HepG2 (cell line): Measurements from ENCODE around the gene ACAP3. TPM values are rescaled to one million over a fixed set of nuclear protein-coding genes. Genes with fewer than 3 reads are reported as not detected.

Experiments
- ATAC-seq: fragments of 200-7000 bp; cut with Tn5 transposase; 3 replicates; pipeline ENCODE4 v1.9.1; 2020; ENCODE audit warnings: mild to moderate bottlenecking, moderate library complexity
- BruUV-seq: library from RNA; stranded (reverse); fragments of 400-500 nt; replicated peaks from 2 replicates; lab custom pipeline; 2021; lab: Mats Ljungman, UMichigan
- CTCF ChIA-PET: fragments of 300-600 bp; formaldehyde crosslinking; extraction: SDS; loops from one replicate; lab custom pipeline; 2021; ENCODE audit warnings: low total read pairs, inconsistent platforms, low intra/inter-chr PET ratio; lab: Yijun Ruan, JAX
- POLR2A ChIA-PET: fragments of 350-600 bp; sonication (Branson Sonifier 250); formaldehyde crosslinking; loops from one replicate; lab custom pipeline; 2020; ENCODE audit warnings: antibody characterized with exemption, inconsistent platforms; lab: Yijun Ruan, JAX
- DNase-seq: peaks from one replicate; pipeline ENCODE4 v3.0.0-alpha.2; 2015; ENCODE audit warnings: low spot score
- FAIRE-seq: peaks from 3 replicates; lab custom pipeline; 2011; peaks lifted over from hg19 to GRCh38; lab: Jason Lieb, UNC
- H2AFZ ChIP-seq: one replicate; pipeline ENCODE4 v1.6.1; 2011; ENCODE audit warnings: low read length, inconsistent platforms
- H3K27ac ChIP-seq: fragments of 300-600 bp; 3 replicates; pipeline ENCODE4 v1.8.0; 2011; ENCODE audit warnings: mixed run types, mild to moderate bottlenecking, mixed read lengths, low read length, inconsistent platforms; ENCODE audit not compliant: insufficient read depth; ENCODE audit errors: extremely low read length
- H3K27me3 ChIP-seq, 2 experiments: fragments of 200-600 bp in 1 of 2; 2 replicates in 1 of 2; 3 replicates in 1 of 2; pipeline versions ENCODE4 v1.6.0 to v1.8.0; 2011; ENCODE audit warnings: low read length in 2 of 2, mild to moderate bottlenecking in 2 of 2, moderate library complexity in 2 of 2, inconsistent platforms in 1 of 2; ENCODE audit not compliant: insufficient read depth in 2 of 2, control insufficient read depth in 1 of 2
- H3K36me3 ChIP-seq, 2 experiments: fragments of 200-600 bp in 1 of 2; replicated peaks in 1 of 2; 2 replicates in 1 of 2; 3 replicates in 1 of 2; pipeline versions ENCODE4 v1.5.1 to v1.8.0; 2011; ENCODE audit warnings: low read length in 2 of 2, inconsistent platforms in 1 of 2; ENCODE audit not compliant: insufficient read depth in 2 of 2, control insufficient read depth in 1 of 2
- H3K4me1 ChIP-seq: 2 replicates; pipeline ENCODE4 v1.5.1; 2012; ENCODE audit warnings: low read length, inconsistent platforms; ENCODE audit not compliant: insufficient read depth
- H3K4me2 ChIP-seq: 2 replicates; pipeline ENCODE4 v1.6.0; 2011; ENCODE audit warnings: low read depth, low read length, inconsistent platforms
- H3K4me3 ChIP-seq, 3 experiments: fragments of 200-600 bp in 1 of 3; sonication (generic), shearing (Covaris generic) in 1 of 3; replicated peaks in 1 of 3; 2 replicates each; pipeline ENCODE4 v1.5.1; 2011 to 2016; ENCODE audit warnings: low read length in 3 of 3, inconsistent platforms in 2 of 3, low read depth in 2 of 3, mild to moderate bottlenecking in 2 of 3, control low read depth in 1 of 3, mixed read lengths in 1 of 3; ENCODE audit not compliant: insufficient read depth in 1 of 3
- H3K79me2 ChIP-seq: one replicate; pipeline ENCODE4 v1.6.1; 2011; ENCODE audit warnings: low read length, inconsistent platforms; ENCODE audit not compliant: insufficient read depth
- H3K9ac ChIP-seq: 2 replicates; pipeline ENCODE4 v1.6.0; 2011; ENCODE audit warnings: mild to moderate bottlenecking, low read depth, low read length, inconsistent platforms; ENCODE audit not compliant: insufficient read depth
- H3K9me3 ChIP-seq: 2 replicates; pipeline ENCODE4 v1.5.1; 2012; ENCODE audit warnings: mild to moderate bottlenecking, low read length
- H4K20me1 ChIP-seq: 2 replicates; pipeline ENCODE4 v1.6.0; 2011; ENCODE audit warnings: inconsistent platforms, mild to moderate bottlenecking, low read length, moderate library complexity; ENCODE audit not compliant: insufficient read depth
- AGO2 ChIP-seq: fragments of 200-400 bp; formaldehyde crosslinking; optimal IDR thresholded peaks from 2 replicates; pipeline ENCODE3; 2017; ENCODE audit warnings: mild to moderate bottlenecking, low read depth, low read length, moderate library complexity
- AKNA ChIP-seq: sonication (generic); formaldehyde crosslinking; IDR thresholded peaks from 2 replicates; pipeline ENCODE4 v1.4.0; 2020; ENCODE audit warnings: missing genetic modification reagents, borderline replicate concordance
- HNRNPLL ChIP-seq: fragments of 200-400 bp; formaldehyde crosslinking; IDR thresholded peaks from 2 replicates; pipeline ENCODE4 v1.6.1; 2017; ENCODE audit warnings: mild to moderate bottlenecking, low read depth, low read length; ENCODE audit not compliant: poor library complexity, severe bottlenecking
- RBFOX2 ChIP-seq: fragments of 200-400 bp; formaldehyde crosslinking; IDR thresholded peaks from 2 replicates; pipeline ENCODE4 v1.6.1; 2017; ENCODE audit warnings: low read depth, mild to moderate bottlenecking, low read length
- TOE1 ChIP-seq: sonication (generic); formaldehyde crosslinking; IDR thresholded peaks from 2 replicates; pipeline ENCODE4 v1.4.0; 2020; ENCODE audit warnings: mild to moderate bottlenecking, missing genetic modification reagents
- ZEB1 ChIP-seq: IDR thresholded peaks from 2 replicates; pipeline ENCODE4 v1.6.1; 2012; ENCODE audit warnings: mild to moderate bottlenecking, low read depth, inconsistent platforms; ENCODE audit not compliant: insufficient replicate concordance
- ZNF180 ChIP-seq: sonication (generic); formaldehyde crosslinking; IDR thresholded peaks from 2 replicates; pipeline ENCODE4 v1.4.0; 2020; ENCODE audit warnings: low read depth, missing genetic modification reagents, borderline replicate concordance
- ZNF331 ChIP-seq: sonication (generic); formaldehyde crosslinking; IDR thresholded peaks from 2 replicates; pipeline ENCODE4 v1.4.0; 2020; ENCODE audit warnings: missing genetic modification reagents
- WGBS: methylation state at CpG from one replicate; pipeline ENCODE4 v1.1.6; 2017; ENCODE audit warnings: low lambda C conversion rate; 5-methylcytosine and 5-hydroxymethylcytosine counted together
- in situ Hi-C: cut with HindIII; loops from 2 replicates; pipeline ENCODE4 v1.10.0; 2017; ENCODE audit warnings: low pct_unique_long_range_greater_than_20kb; ENCODE audit not compliant: extremely low pct_ligation_motif_present
- intact Hi-C: fragments of 100-400 bp; cut with micrococcal nuclease; formaldehyde crosslinking; loops from one replicate; pipeline ENCODE4 v1.10.0; 2022; ENCODE audit not compliant: unreplicated experiment
- polyA plus RNA-seq, 8 experiments: library from polyadenylated mRNA; depleted of rRNA in 3 of 8; stranded (reverse) in 7 of 8; unstranded in 1 of 8; fragments of >200 nt; fragmentation: Illumina TruSeq in 4 of 8; extraction: Trizol in 4 of 8; gene quantifications; 2 replicates each; pipeline versions ENCODE4 v1.2.1 to v1.2.3, GENCODE V29; 2011 to 2016; ENCODE audit warnings: low read depth in 4 of 8, missing spikeins in 1 of 8, mixed read lengths in 1 of 8; ENCODE audit not compliant: insufficient read depth in 1 of 8
- total RNA-seq, 5 experiments: library from RNA; depleted of rRNA; stranded (reverse); fragments of >200 nt; fragmentation: Illumina TruSeq; extraction: Trizol; gene quantifications; 2 replicates each; pipeline ENCODE4 v1.2.3, GENCODE V29; 2016; ENCODE audit warnings: low read depth in 1 of 5

ACAP3 gene
- total and polyA plus RNA-seq, 2 of the 13 experiments (the other 11 are each of a cell fraction or from before 2014, with no cell fraction given) = 29.4 to 50.8 TPM

GRCh38 chr1:1310476-1311053 lies 2.8 kb upstream of the ACAP3 start:
- H3K9me3 ChIP-seq = no peaks in the 10 kb centered on the region
- no peak for DNase-seq
- CTCF ChIA-PET = no interaction called here
- peaks cover 16 to 42% of the 10 kb centered on the region in 2 experiments; a peak in 4 of 5 replicates for H3K36me3 ChIP-seq
- TF ChIP-seq TOE1 (CRISPR knock-in tag) = no peak
- no peak for TF ChIP-seq ZNF331
- TF ChIP-seq AKNA (CRISPR knock-in tag) = no peak
- no peak for TF ChIP-seq ZNF180
- peak; percentile 36; the same call in 1 of the 2 replicates for TF ChIP-seq RBFOX2
- no peak for TF ChIP-seq ZEB1
- peak; percentile 83 for TF ChIP-seq AGO2
- TF ChIP-seq HNRNPLL = peak; percentile 19
- TF ChIP-seq, all 625 proteins: peak for 3
- H2AFZ ChIP-seq = no peak overlapping the region
- H3K9ac ChIP-seq = no peak overlapping the region
- no peak overlapping the region for H3K4me3 ChIP-seq
- no peak for ATAC-seq
- no peaks in the 10 kb centered on the region; the same call in 1 of the 2 replicates for H4K20me1 ChIP-seq
- H3K79me2 ChIP-seq = peaks cover 13% of the 10 kb centered on the region
- no peak overlapping the region; the same call in 1 of the 2 replicates for H3K4me2 ChIP-seq
- no peak overlapping the region for H3K27ac ChIP-seq
- no peak for FAIRE-seq
- BruUV-seq = no TSS peak
- no peaks in the 10 kb centered on the region for H3K27me3 ChIP-seq
- in situ Hi-C loops (no loop called here), intact Hi-C loops (no loop called here)
- WGBS = 91% methylated on average over 18 of the region's 21 CpGs
- H3K4me1 ChIP-seq = peaks cover 25% of the 10 kb centered on the region
- POLR2A ChIA-PET = interaction anchor here (1.6 kb wide), 1 partner anchor 37 kb away, joined by 5 read pairs; no protein-coding TSS in a partner anchor
